ENCODE measurements around the gene TTYH1.

Gene TTYH1

GRCh38 chr19:54481326-54481930 is 66.2 kb downstream of the TTYH1 start:
- TF ChIP-seq GATA2 (IDR thresholded peaks at IDR 0.05; ENCODE audit: low read depth, low read length) = no peak
- no peak for TF ChIP-seq GATA3 (IDR thresholded peaks at IDR 0.05; ENCODE audit: low read depth, low read length)

DNA sequence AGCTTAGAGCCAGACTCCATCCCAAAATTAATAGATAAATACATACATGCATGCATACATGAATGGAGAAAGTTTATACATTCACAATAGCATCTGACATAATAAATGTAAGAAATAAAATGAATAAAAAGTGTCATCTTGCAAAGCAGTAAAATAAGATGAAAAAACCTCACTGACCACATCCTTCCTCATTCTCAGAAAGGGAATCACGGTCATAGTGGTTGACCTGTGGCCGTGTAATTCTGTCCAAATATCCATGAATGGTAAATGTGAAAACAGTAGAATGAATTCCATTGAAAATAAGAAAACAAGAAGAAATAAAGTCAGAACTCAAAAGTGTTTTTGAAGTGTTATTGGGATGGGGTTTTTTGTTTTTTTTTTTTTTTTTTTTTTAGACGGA is 67.6 kb downstream of the TTYH1 start:
- TF ChIP-seq GATA2 (IDR thresholded peaks at IDR 0.05; ENCODE audit: low read depth, low read length) (no peak), GATA3 (IDR thresholded peaks at IDR 0.05; ENCODE audit: low read depth, low read length) (no peak)

- TF ChIP-seq GATA2 (IDR thresholded peaks at IDR 0.05; ENCODE audit: low read depth, low read length) (no peak), GATA3 (IDR thresholded peaks at IDR 0.05; ENCODE audit: low read depth, low read length) (no peak)
These were observed 69.2 kb downstream of the TTYH1 start for GRCh38 chr19:54484451-54484850.

- TF ChIP-seq GATA2 (IDR thresholded peaks at IDR 0.05; ENCODE audit: low read depth, low read length) (no peak), GATA3 (IDR thresholded peaks at IDR 0.05; ENCODE audit: low read depth, low read length) (no peak)
These were observed 70.6 kb downstream of the TTYH1 start for GRCh38 chr19:54485851-54486250.

All from SH-SY5Y (cell line).